Esophagus squamous epithelium (tissue), 4 donors: ENCODE results near the gene EMC6.

Experiments
- CTCF ChIP-seq, 6 experiments: fragments of 450-650 bp in 4 of 6; fragments of 200-600 bp in 2 of 6; sonication (generic) in 2 of 6; IDR thresholded peaks; one replicate each; pipeline ENCODE4 v1.5.1; 2016 to 2019; ENCODE audit warnings: antibody characterized with exemption in 6 of 6, mild to moderate bottlenecking in 4 of 6, moderate library complexity in 4 of 6
- POLR2A ChIP-seq, 4 donors: fragments of 450-650 bp; IDR thresholded peaks; one replicate each; pipeline ENCODE4 v1.6.1; 2017; ENCODE audit warnings: antibody characterized with exemption in 4 of 4, mild to moderate bottlenecking in 4 of 4, moderate library complexity in 3 of 4

GRCh38 chr17:3636154-3636907 is 32.3 kb upstream of the EMC6 start, which contains the start of the genes CTNS and SHPK:
- TF ChIP-seq CTCF (IDR thresholded peaks at IDR 0.05) = no peak
- peak in 3 of 4 donors; percentile 17 to 59 (median 29) for TF ChIP-seq POLR2A (IDR thresholded peaks at IDR 0.05)
